H1 (cell line): ENCODE measurements around the gene SGCG. TPM values are rescaled to one million over a fixed set of nuclear protein-coding genes. Genes with fewer than 3 reads are reported as not detected.

Experiments
- CEBPB ChIP-seq: IDR thresholded peaks from 2 replicates; pipeline ENCODE4 v1.6.1; 2012; ENCODE audit warnings: low read depth, low read length
- CTBP2 ChIP-seq: IDR thresholded peaks from 2 replicates; pipeline ENCODE4 v1.7.0; 2011; ENCODE audit warnings: borderline replicate concordance, mild to moderate bottlenecking, moderate library complexity, mixed read lengths, low read length; ENCODE audit not compliant: insufficient read depth, insufficient read length
- GTF2F1 ChIP-seq: IDR thresholded peaks from 2 replicates; pipeline ENCODE4 v1.6.1; 2012; ENCODE audit warnings: low read depth, low read length, improper control_type of control experiment, borderline replicate concordance
- JUND ChIP-seq: IDR thresholded peaks from 2 replicates; pipeline ENCODE4 v1.6.1; 2011; ENCODE audit warnings: mild to moderate bottlenecking, improper control_type of control experiment, low read length
- KDM4A ChIP-seq: IDR thresholded peaks from one replicate; pipeline ENCODE4 v1.7.1; 2012; ENCODE audit warnings: low read depth, mild to moderate bottlenecking, moderate library complexity, low read length, inconsistent platforms; ENCODE audit not compliant: severe bottlenecking
- POLR2AphosphoS5 ChIP-seq: IDR thresholded peaks from 2 replicates; pipeline ENCODE4 v1.6.1; 2011; ENCODE audit warnings: low read depth, low read length
- SRF ChIP-seq: IDR thresholded peaks from 2 replicates; pipeline ENCODE4 v1.6.1; 2011; ENCODE audit warnings: mild to moderate bottlenecking, low read depth, low read length, moderate library complexity
- TAF1 ChIP-seq: IDR thresholded peaks from 2 replicates; pipeline ENCODE4 v1.6.1; 2011; ENCODE audit warnings: mild to moderate bottlenecking, low read depth, low read length
- polyA plus RNA-seq, 7 experiments: library from polyadenylated mRNA; depleted of rRNA in 3 of 7; stranded (reverse) in 5 of 7; unstranded in 2 of 7; fragments of >200 nt in 5 of 7; fragments of 200-250 nt in 2 of 7; gene quantifications; 1 replicate in 5 of 7; 2 replicates in 1 of 7; 4 replicates in 1 of 7; pipeline versions ENCODE4 v1.2.1 to v1.2.3, GENCODE V29; 2011 to 2013; ENCODE audit warnings: missing spikeins in 2 of 7, mixed read lengths in 2 of 7
- total RNA-seq: library from RNA; stranded (reverse); fragmentation: NEBNext Ultra II Directional; extraction: Animal tissue kit (Norgen Biotek cat#: 25700); gene quantifications from 2 replicates; pipeline ENCODE4 v1.2.1, GENCODE V29; 2021

Gene SGCG
- total and polyA plus RNA-seq, 2 of the 8 experiments (the other 6 are each of a cell fraction or from before 2014, with no cell fraction given): 0.05 TPM; not detected in 1

- no peak for TF ChIP-seq KDM4A
- no peak for TF ChIP-seq GTF2F1
- no peak for TF ChIP-seq TAF1
- TF ChIP-seq SRF: no peak
- TF ChIP-seq CTBP2: no peak
- TF ChIP-seq POLR2AphosphoS5: no peak
- TF ChIP-seq CEBPB: no peak
- TF ChIP-seq JUND: no peak
- TF ChIP-seq, all 59 proteins: peak for 0
Observed at GRCh38 chr13:23349161-23349897, 168.6 kb downstream of the SGCG start (continued).
